CD4-positive, alpha-beta memory T cell (primary cell): ENCODE measurements around the gene OR4C5. TPM values are rescaled to one million over a fixed set of nuclear protein-coding genes. Genes with fewer than 3 reads are reported as not detected.
A peak's percentile ranks its signal among the peaks of the same experiment; 100 is the strongest.
"Not testable (repeated sequence)": the region's sequence is repeated elsewhere in the genome, so short reads cannot be mapped to it uniquely, and the experiment has no call there.

ENCODE experiments used
- CTCF ChIA-PET: fragments of 350-600 bp; sonication (Branson Sonifier 250); formaldehyde crosslinking; loops from one replicate; lab custom pipeline; 2021; ENCODE audit warnings: inconsistent platforms; ENCODE audit not compliant: partially characterized antibody; lab: Charles Lee
- POLR2A ChIA-PET: fragments of 350-600 bp; sonication (Branson Sonifier 250); formaldehyde crosslinking; loops from one replicate; lab custom pipeline; 2021; ENCODE audit not compliant: partially characterized antibody; lab: Charles Lee
- DNase-seq, 5 donors: peaks; one replicate each; pipeline versions ENCODE4 v3.0.0 to v3.0.0-alpha.2; 2020 to 2022; ENCODE audit warnings: mixed read lengths in 1 of 5
- H3K27ac ChIP-seq: one replicate; pipeline ENCODE4 v1.7.0; 2013; ENCODE audit warnings: low read depth, low read length
- H3K27me3 ChIP-seq: 2 replicates; pipeline ENCODE4 v1.7.0; 2013; ENCODE audit warnings: mild to moderate bottlenecking, low read length, moderate library complexity; ENCODE audit not compliant: insufficient read depth
- H3K36me3 ChIP-seq: 2 replicates; pipeline ENCODE4 v1.7.0; 2013; ENCODE audit warnings: mild to moderate bottlenecking, low read length, moderate library complexity; ENCODE audit not compliant: insufficient read depth
- H3K4me1 ChIP-seq: 2 replicates; pipeline ENCODE4 v1.7.0; 2013; ENCODE audit warnings: mild to moderate bottlenecking, low read length, moderate library complexity; ENCODE audit not compliant: insufficient read depth
- H3K4me3 ChIP-seq, 2 donors: one replicate each; pipeline ENCODE4 v1.7.0; 2013; ENCODE audit warnings: low read length in 2 of 2, mild to moderate bottlenecking in 1 of 2
- H3K9me3 ChIP-seq, 2 donors: one replicate each; pipeline ENCODE4 v1.7.0; 2013; ENCODE audit warnings: low read length in 2 of 2, control low read depth in 1 of 2; ENCODE audit not compliant: control insufficient read depth in 1 of 2
- H3K27ac Mint-ChIP-seq, 7 donors: one replicate each; pipeline ENCODE4 v1.8.0; 2020 to 2021; ENCODE audit warnings: mixed read lengths in 7 of 7, mild to moderate bottlenecking in 6 of 7, inconsistent platforms in 3 of 7, moderate library complexity in 3 of 7
- H3K27me3 Mint-ChIP-seq, 2 donors: one replicate each; pipeline ENCODE4 v1.8.0; 2020 to 2021; ENCODE audit warnings: mixed read lengths in 2 of 2
- H3K36me3 Mint-ChIP-seq, 2 donors: one replicate each; pipeline ENCODE4 v1.8.0; 2020 to 2021; ENCODE audit warnings: mixed read lengths in 2 of 2, inconsistent platforms in 1 of 2, mild to moderate bottlenecking in 1 of 2
- H3K4me1 Mint-ChIP-seq, 4 donors: one replicate each; pipeline ENCODE4 v1.8.0; 2020 to 2021; ENCODE audit warnings: mixed read lengths in 4 of 4, mild to moderate bottlenecking in 1 of 4
- H3K4me3 Mint-ChIP-seq, 8 donors: one replicate each; pipeline ENCODE4 v1.8.0; 2020 to 2021; ENCODE audit warnings: mixed read lengths in 8 of 8, mild to moderate bottlenecking in 7 of 8, moderate library complexity in 6 of 8, inconsistent platforms in 3 of 8
- H3K9me3 Mint-ChIP-seq, 8 donors: one replicate each; pipeline ENCODE4 v1.8.0; 2020 to 2021; ENCODE audit warnings: mixed read lengths in 8 of 8, mild to moderate bottlenecking in 5 of 8, inconsistent platforms in 3 of 8, moderate library complexity in 1 of 8
- intact Hi-C: fragments of 100-400 bp; cut with micrococcal nuclease; formaldehyde crosslinking; loops from one replicate; pipeline ENCODE4 v1.15.1; 2023
- polyA plus RNA-seq, 2 donors: library from polyadenylated mRNA; unstranded; fragments of 300-500 nt; fragmentation: Illumina TruSeq; gene quantifications; one replicate each; pipeline ENCODE4 v1.2.3, GENCODE V29; 2021
- total RNA-seq, 2 experiments: library from RNA; stranded (reverse); gene quantifications; one replicate each; pipeline ENCODE4 v1.2.3, GENCODE V29; 2021

Gene OR4C5
- not detected for total RNA-seq
- not detected for polyA plus RNA-seq

DNA sequence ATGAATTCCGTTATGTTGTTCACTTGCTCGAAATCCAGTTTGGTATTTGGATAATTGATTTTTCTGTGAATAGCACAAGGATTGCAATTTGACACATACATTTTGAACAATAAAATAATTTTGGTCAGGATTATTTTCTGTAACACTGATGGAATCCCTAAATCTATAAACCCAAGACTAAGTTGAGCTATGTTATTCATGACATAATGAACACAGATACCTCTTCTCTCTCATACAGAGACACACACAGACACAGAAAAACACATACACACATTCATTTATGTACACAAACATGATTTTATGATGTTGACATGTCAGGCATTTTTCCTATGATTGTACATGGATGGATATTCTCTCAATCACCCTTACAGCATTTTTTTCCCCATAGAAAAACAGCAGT is at the start of gene OR4C5:
Gene OR4C5 (minus strand): TSS at position 101 of the 400 bp plus-strand sequence. CDS start 0 bp downstream, at position 101.
- intact Hi-C loops, result no loop called here

DNA sequence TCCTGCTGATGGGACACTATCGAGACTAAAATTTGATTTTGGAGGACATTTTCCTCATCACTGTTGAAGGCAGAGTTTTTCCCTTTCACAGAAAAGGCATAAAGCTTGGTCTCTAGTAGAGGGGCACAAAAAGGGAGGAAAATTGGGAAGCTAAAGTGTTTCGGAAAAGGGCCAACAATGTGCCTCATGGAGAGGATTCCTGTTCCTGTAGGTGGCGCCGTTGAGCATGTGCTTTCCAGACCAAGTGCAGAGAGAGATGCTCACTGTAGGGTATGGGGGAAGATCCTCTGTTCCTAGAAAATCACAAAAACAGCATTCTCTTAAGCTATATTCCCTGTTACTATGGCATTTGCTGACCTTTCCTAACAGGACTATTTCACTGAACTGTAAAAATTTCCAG is 18.4 kb upstream of the OR4C5 start:
- DNase-seq, result no peak
- intact Hi-C loops, result no loop called here
- Mint-ChIP-seq H3K36me3 (peaks cover 2 to 6% of the 10 kb centered on the region in 2 donors), H3K4me3 (no peak overlapping the region), H3K27me3 (peaks cover 0 to under 1% of the 10 kb centered on the region in 2 donors), H3K4me1 (no peaks in the 10 kb centered on the region), H3K27ac (no peak overlapping the region), H3K9me3 (peaks cover 3 to 66% (median 39%) of the 10 kb centered on the region in 8 donors)
- H3K9me3 ChIP-seq, result peaks cover 0 to 4% of the 10 kb centered on the region in 2 donors
- H3K4me1 ChIP-seq, result no peaks in the 10 kb centered on the region
- CTCF ChIA-PET, result no interaction called here
- no peaks in the 10 kb centered on the region for H3K36me3 ChIP-seq
- POLR2A ChIA-PET, result no interaction called here
- no peak overlapping the region for H3K27ac ChIP-seq
- H3K4me3 ChIP-seq, result no peak overlapping the region
- no peaks in the 10 kb centered on the region for H3K27me3 ChIP-seq

More for the DNA sequence above, at the start of gene OR4C5:
- Mint-ChIP-seq H3K4me3 (no peak within 1 kb of the TSS), H3K36me3 (no peaks in the 10 kb centered on the region), H3K27ac (no peak within 1 kb of the TSS), H3K4me1 (peaks cover 0 to 2% (median 0%) of the 10 kb centered on the region in 4 donors), H3K27me3 (peaks cover 0 to 2% of the 10 kb centered on the region in 2 donors), H3K9me3 (peaks cover 0 to 6% (median 0%) of the 10 kb centered on the region in 8 donors)
- CTCF ChIA-PET, result no interaction called here
- no peaks in the 10 kb centered on the region for H3K9me3 ChIP-seq
- no peak within 1 kb of the TSS for H3K27ac ChIP-seq
- POLR2A ChIA-PET, result no interaction called here
- DNase-seq, result no peak
- H3K36me3 ChIP-seq, result no peaks in the 10 kb centered on the region
- H3K4me1 ChIP-seq, result no peaks in the 10 kb centered on the region
- H3K4me3 ChIP-seq, result no peak within 1 kb of the TSS
- H3K27me3 ChIP-seq, result no peaks in the 10 kb centered on the region

DNA sequence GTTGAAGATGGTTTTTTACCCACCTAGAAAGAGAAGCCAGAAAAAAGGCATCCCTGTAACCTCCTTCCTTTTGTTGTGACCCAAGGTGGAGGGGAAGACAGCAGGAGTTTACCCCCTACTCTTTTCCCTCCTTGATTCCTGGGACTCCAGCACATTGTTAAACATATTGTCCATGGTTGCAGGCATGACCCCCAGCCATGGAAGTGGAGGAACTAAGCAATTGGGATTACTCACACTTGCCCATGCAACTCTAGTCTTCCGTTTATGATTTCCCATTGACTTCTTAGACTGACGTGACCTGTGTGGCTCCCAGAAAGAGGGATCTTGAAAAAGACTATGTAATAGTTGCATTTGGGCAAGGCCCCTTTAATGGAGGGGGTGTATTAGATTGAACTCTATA is 17.9 kb upstream of the OR4C5 start:
- H3K9me3 ChIP-seq, H3K4me1 Mint-ChIP-seq, H3K36me3 Mint-ChIP-seq, CTCF ChIA-PET, H3K27me3 Mint-ChIP-seq, H3K27me3 ChIP-seq, POLR2A ChIA-PET, H3K4me1 ChIP-seq, H3K4me3 Mint-ChIP-seq, H3K36me3 ChIP-seq, DNase-seq, intact Hi-C loops, H3K4me3 ChIP-seq, H3K27ac Mint-ChIP-seq, H3K27ac ChIP-seq: not testable (repeated sequence)
- peaks cover 3 to 66% (median 39%) of the 10 kb centered on the region in 8 donors for H3K9me3 Mint-ChIP-seq

DNA sequence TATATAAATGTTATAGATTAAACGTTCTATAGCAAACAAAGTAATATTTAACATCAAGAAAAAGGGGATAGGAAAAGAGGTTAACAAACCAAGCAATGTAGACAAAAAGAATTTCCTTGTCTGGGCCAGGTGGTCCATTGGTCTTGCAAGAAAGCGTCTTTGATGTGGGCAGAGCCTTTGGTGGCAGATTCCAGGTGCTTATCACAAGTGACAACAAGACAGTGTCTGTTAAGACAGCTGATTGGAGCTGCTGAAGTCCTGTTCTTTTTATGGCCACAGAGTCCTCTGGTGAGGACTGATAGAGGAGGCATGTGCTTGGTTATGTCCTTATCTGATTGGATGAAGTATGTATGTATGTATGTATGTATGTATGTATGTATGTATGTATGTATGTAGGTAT is 5.0 kb downstream of the OR4C5 start:
- H3K4me1 ChIP-seq, H3K27me3 Mint-ChIP-seq, DNase-seq, H3K27ac Mint-ChIP-seq, H3K4me1 Mint-ChIP-seq, H3K9me3 ChIP-seq, H3K4me3 Mint-ChIP-seq, CTCF ChIA-PET, POLR2A ChIA-PET, H3K27ac ChIP-seq, H3K36me3 ChIP-seq, H3K27me3 ChIP-seq, H3K36me3 Mint-ChIP-seq, intact Hi-C loops, H3K4me3 ChIP-seq: not testable (repeated sequence)
- H3K9me3 Mint-ChIP-seq, result peaks cover 2 to 28% (median 10%) of the 10 kb centered on the region in 8 donors

DNA sequence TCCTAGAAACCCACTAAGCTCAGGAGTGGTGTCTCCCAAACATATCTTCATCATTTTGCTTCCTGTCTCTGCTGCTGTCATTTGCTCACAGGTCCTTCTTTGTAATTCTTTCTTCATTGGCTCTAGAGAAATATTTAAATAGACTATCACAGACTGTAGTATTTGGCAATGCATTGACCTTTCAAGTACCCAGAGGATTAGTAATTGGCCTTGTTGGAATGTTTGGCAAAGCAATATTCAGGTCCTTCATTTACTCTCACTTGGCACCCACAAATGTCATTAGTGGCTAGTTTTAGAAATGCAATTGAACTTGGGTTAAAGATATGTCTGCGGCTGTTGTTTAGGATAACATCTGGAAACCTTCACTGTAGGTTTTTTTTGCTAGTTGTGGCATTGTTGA is 11.6 kb downstream of the OR4C5 start:
- Mint-ChIP-seq H3K36me3 (peaks cover 0 to 3% of the 10 kb centered on the region in 2 donors), H3K9me3 (peaks cover 8 to 42% (median 22%) of the 10 kb centered on the region in 8 donors), H3K4me3 (no peak overlapping the region), H3K27ac (no peak overlapping the region), H3K27me3 (peaks cover 0 to 2% of the 10 kb centered on the region in 2 donors), H3K4me1 (no peaks in the 10 kb centered on the region)
- ChIA-PET CTCF (no interaction called here), POLR2A (no interaction called here)
- no peaks in the 10 kb centered on the region for H3K27me3 ChIP-seq
- no peaks in the 10 kb centered on the region for H3K36me3 ChIP-seq
- DNase-seq, result no peak
- no peak overlapping the region for H3K4me3 ChIP-seq
- intact Hi-C loops, result no loop called here
- no peaks in the 10 kb centered on the region for H3K9me3 ChIP-seq
- no peak overlapping the region for H3K27ac ChIP-seq
- no peaks in the 10 kb centered on the region for H3K4me1 ChIP-seq

DNA sequence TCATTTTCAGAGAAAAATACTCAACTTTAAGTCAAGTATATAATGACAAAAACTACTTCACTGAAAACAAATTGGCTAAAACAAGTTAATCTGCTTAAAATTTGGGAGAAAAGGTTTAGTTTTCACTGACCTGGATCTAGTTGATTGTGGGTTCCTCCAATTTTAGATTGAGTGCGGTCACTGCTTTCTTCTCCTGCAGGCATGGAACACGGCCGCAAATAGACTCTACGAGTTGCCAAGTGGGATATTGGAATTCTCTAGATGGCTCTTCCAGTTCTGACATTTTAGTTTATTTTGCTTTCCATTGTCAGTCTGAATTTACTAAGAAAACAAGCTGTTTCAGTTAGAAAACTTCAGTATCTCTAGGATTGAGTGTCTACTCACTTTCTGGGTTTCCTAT is 12.3 kb downstream of the OR4C5 start:
- no peak overlapping the region for H3K27ac ChIP-seq
- no peaks in the 10 kb centered on the region for H3K4me1 Mint-ChIP-seq
- no peaks in the 10 kb centered on the region for H3K4me1 ChIP-seq
- no peak overlapping the region for H3K4me3 ChIP-seq
- intact Hi-C loops, result no loop called here
- no peaks in the 10 kb centered on the region for H3K36me3 ChIP-seq
- H3K4me3 Mint-ChIP-seq, result no peak overlapping the region
- no peak for DNase-seq
- peaks cover 0 to 5% of the 10 kb centered on the region in 2 donors for H3K36me3 Mint-ChIP-seq
- ChIA-PET CTCF (no interaction called here), POLR2A (no interaction called here)
- no peak overlapping the region for H3K27ac Mint-ChIP-seq
- H3K9me3 Mint-ChIP-seq, result peaks cover 4 to 41% (median 28%) of the 10 kb centered on the region in 8 donors
- peaks cover 0 to 2% of the 10 kb centered on the region in 2 donors for H3K27me3 Mint-ChIP-seq
- H3K27me3 ChIP-seq, result no peaks in the 10 kb centered on the region
- no peaks in the 10 kb centered on the region for H3K9me3 ChIP-seq

DNA sequence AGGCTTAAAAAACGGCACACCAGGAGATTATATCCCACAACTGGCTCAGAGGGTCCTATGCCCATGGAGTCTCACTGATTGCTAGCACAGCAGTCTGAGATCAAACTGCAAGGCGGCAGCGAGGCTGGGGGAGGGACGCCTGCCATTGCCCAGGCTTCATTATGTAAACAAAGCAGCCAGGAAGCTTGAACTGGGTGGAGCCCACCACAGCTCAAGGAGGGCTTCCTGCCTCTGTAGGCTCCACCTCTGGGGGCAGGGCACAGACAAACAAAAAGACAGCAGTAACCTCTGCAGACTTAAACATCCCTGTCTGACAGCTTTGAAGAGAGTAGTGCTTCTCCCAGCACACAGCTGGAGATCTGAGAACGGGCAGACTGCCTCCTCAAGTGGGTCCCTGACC is 20.0 kb downstream of the OR4C5 start:
- H3K27me3 Mint-ChIP-seq, H3K27ac ChIP-seq, H3K36me3 ChIP-seq, H3K27me3 ChIP-seq, POLR2A ChIA-PET, intact Hi-C loops, H3K9me3 ChIP-seq, CTCF ChIA-PET, H3K4me3 ChIP-seq: not testable (repeated sequence)
- peaks cover 25% of the 10 kb centered on the region for H3K4me1 ChIP-seq
- peaks cover 25 to 27% of the 10 kb centered on the region in 2 donors for H3K36me3 Mint-ChIP-seq
- peak overlapping the region; percentile 68 to 86 (median 84) for H3K27ac Mint-ChIP-seq
- peak overlapping the region in 7 of 8 donors; percentile 6 to 79 (median 43) for H3K4me3 Mint-ChIP-seq
- peak; percentile 22 to 46 (median 32) for DNase-seq
- peaks cover 4 to 66% (median 61%) of the 10 kb centered on the region in 8 donors for H3K9me3 Mint-ChIP-seq
- H3K4me1 Mint-ChIP-seq, result peaks cover 17 to 37% (median 29%) of the 10 kb centered on the region in 4 donors
